Heart right ventricle (tissue), 16 donors: ENCODE data around the gene PWWP2B. TPM values are rescaled to one million over a fixed set of nuclear protein-coding genes. Genes with fewer than 3 reads are reported as not detected.

Source experiments
- ATAC-seq, 8 donors: fragments of 200-7000 bp; cut with Tn5 transposase; one replicate each; pipeline ENCODE4 v1.9.1; 2020; ENCODE audit warnings: mild to moderate bottlenecking in 8 of 8, moderate library complexity in 8 of 8, moderate number of reproducible peaks in 1 of 8
- DNase-seq, 2 donors: peaks; one replicate each; pipeline ENCODE4 v3.0.0-alpha.2; 2020
- H3K27ac ChIP-seq, 10 donors: fragments of 200-600 bp; sonication (generic) in 2 of 10; one replicate each; pipeline versions ENCODE4 v1.5.0 to v1.8.0; 2020 to 2022; ENCODE audit warnings: mild to moderate bottlenecking in 3 of 10
- H3K27me3 ChIP-seq, 7 donors: fragments of 200-600 bp; one replicate each; pipeline ENCODE4 v1.8.0; 2021 to 2022; ENCODE audit warnings: mild to moderate bottlenecking in 2 of 7
- H3K36me3 ChIP-seq, 9 donors: fragments of 200-600 bp; sonication (generic) in 1 of 9; one replicate each; pipeline versions ENCODE4 v1.5.0 to v1.8.0; 2020 to 2022; ENCODE audit warnings: mild to moderate bottlenecking in 2 of 9
- H3K4me1 ChIP-seq, 9 donors: fragments of 200-600 bp; sonication (generic) in 1 of 9; one replicate each; pipeline versions ENCODE4 v1.5.0 to v1.8.0; 2020 to 2022; ENCODE audit warnings: mild to moderate bottlenecking in 4 of 9
- H3K4me3 ChIP-seq, 10 donors: fragments of 200-600 bp; sonication (generic) in 2 of 10; one replicate each; pipeline versions ENCODE4 v1.5.0 to v1.8.0; 2020 to 2022; ENCODE audit warnings: mild to moderate bottlenecking in 7 of 10, moderate library complexity in 2 of 10
- H3K9me3 ChIP-seq, 11 donors: fragments of 200-600 bp in 10 of 11; sonication (generic) in 2 of 11; one replicate each; pipeline versions ENCODE4 v1.5.0 to v1.8.0; 2013 to 2022; ENCODE audit warnings: mild to moderate bottlenecking in 2 of 11, control low read depth in 1 of 11, moderate library complexity in 1 of 11
- whole genome bisulfite sequencing, 2 donors: extraction: QIAGEN DNeasy Blood & Tissue Kit; methylation state at CpG; one replicate each; pipeline ENCODE4 v1.1.7; 2013; ENCODE audit warnings: inconsistent platforms in 1 of 2; 5-methylcytosine and 5-hydroxymethylcytosine counted together
- intact Hi-C, 10 donors: fragments of 100-400 bp; cut with DNase I; formaldehyde crosslinking; loops; one replicate each; pipeline versions ENCODE4 v1.11.1 to v1.14.2; 2022
- polyA plus RNA-seq, 2 donors: library from polyadenylated mRNA; stranded (reverse); fragments of 200-250 nt; gene quantifications; one replicate each; pipeline ENCODE4 v1.2.3, GENCODE V29; 2013
- total RNA-seq, 10 donors: library from RNA; stranded (reverse); fragmentation: NEBNext Ultra II Directional in 3 of 10; extraction: Animal tissue kit (Norgen Biotek cat#: 25700) in 3 of 10; gene quantifications; one replicate each; pipeline versions ENCODE4 v1.2.1 to v1.2.4, GENCODE V29; 2021 to 2023
- TF ChIP-seq, protein P1 (sequence below), 9 donors: fragments of 200-600 bp; sonication (generic) in 2 of 9; IDR thresholded peaks; one replicate each; pipeline versions ENCODE4 v1.5.0 to v1.8.0; 2021 to 2022; ENCODE audit warnings: antibody characterized with exemption in 9 of 9, mild to moderate bottlenecking in 5 of 9, moderate library complexity in 1 of 9
- donor health status: Arrhythmogenic right ventricular cardiomyopathy.
- donor health status: ischemic (EF 13 %, LVEDD 7.1; RV severe dilation, severe dysfunction).
- donor health status: healthy with polysubstance abuse.
- donor health status: DM: no; HTN: yes; CAD: no.
- donor health status: DM: no; HTN: no; CAD: no.
- donor health status: ischemic (EF 25% LVEDD 6.9; RV normal size, moderate dysfunction).
- donor health status: ischemic (EF 25% LVEDD 5.7; RV mildly dilated, moderate dysfunction).
- donor health status: healthy.
- donor health status: DM: yes; HTN: yes; CAD: no.
- donor health status: Ischemic cardiomyopathy.
- donor health status: ischemic (EF 35%, LVEDD 5.7; RV mildly dilated, moderate dysfunction).
- donor health status: nonischemic (EF 11% LVEDD 7.7; RV severe dilation, severe dysfunction).
- donor health status: DM: yes; HTN: yes; CAD: no.
- donor health status: PGD.
- donor health status: ischemic (EF 29% LVEDD 5.4; RV normal size, mild dysfunction).
- donor health status: nonischemic (EF 23%, LVEDD 6.1; RV moderate dilation, normal function).

Gene PWWP2B
- total and polyA plus RNA-seq, 12 donors, result 11.1 to 21.3 (median 15.0) TPM

DNA sequence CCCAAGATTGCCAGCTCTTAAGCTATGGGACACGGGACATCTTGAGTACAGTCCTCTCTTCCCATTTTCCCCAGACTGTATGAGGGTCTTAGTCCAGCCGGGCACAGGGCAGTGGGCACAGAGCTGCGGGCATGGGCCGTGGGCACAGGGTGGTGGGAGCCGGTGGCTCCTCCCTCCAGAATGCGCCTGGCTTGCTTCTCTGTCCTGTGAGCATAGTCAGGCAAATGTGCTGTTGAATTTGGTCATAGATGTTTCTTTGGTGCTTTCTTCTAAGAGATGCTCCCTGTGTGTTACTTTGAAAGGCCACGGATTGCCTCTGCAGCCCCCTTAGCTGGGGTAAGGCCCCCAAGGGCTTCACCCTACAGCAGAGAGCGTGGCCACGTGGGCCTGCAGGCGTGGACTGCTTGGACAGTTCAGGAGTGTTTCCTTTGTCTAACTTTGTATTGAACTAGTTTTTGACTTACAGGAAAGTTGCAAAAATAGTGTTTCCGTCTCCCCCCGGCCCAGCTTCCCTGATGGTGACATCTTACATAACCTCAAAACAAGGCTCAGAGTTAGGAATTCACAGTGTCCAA, 40.3 kb upstream of the PWWP2B start:
- TF ChIP-seq, protein P1, sequence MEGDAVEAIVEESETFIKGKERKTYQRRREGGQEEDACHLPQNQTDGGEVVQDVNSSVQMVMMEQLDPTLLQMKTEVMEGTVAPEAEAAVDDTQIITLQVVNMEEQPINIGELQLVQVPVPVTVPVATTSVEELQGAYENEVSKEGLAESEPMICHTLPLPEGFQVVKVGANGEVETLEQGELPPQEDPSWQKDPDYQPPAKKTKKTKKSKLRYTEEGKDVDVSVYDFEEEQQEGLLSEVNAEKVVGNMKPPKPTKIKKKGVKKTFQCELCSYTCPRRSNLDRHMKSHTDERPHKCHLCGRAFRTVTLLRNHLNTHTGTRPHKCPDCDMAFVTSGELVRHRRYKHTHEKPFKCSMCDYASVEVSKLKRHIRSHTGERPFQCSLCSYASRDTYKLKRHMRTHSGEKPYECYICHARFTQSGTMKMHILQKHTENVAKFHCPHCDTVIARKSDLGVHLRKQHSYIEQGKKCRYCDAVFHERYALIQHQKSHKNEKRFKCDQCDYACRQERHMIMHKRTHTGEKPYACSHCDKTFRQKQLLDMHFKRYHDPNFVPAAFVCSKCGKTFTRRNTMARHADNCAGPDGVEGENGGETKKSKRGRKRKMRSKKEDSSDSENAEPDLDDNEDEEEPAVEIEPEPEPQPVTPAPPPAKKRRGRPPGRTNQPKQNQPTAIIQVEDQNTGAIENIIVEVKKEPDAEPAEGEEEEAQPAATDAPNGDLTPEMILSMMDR (IDR thresholded peaks at IDR 0.05), result no peak
- intact Hi-C loops, result no loop called here
- H3K9me3 ChIP-seq, result no peaks in the 10 kb centered on the region
- H3K27ac ChIP-seq, result no peak overlapping the region
- peaks cover 0 to 19% (median 0%) of the 10 kb centered on the region in 9 donors for H3K36me3 ChIP-seq
- peaks cover 0 to 4% (median 0%) of the 10 kb centered on the region in 9 donors for H3K4me1 ChIP-seq
- ATAC-seq (no peak), DNase-seq (no peak)
- 96% methylated on average over 12 of the region's 12 CpGs for WGBS, 2 donors
- no peaks in the 10 kb centered on the region for H3K27me3 ChIP-seq
- H3K4me3 ChIP-seq, result no peak overlapping the region

DNA sequence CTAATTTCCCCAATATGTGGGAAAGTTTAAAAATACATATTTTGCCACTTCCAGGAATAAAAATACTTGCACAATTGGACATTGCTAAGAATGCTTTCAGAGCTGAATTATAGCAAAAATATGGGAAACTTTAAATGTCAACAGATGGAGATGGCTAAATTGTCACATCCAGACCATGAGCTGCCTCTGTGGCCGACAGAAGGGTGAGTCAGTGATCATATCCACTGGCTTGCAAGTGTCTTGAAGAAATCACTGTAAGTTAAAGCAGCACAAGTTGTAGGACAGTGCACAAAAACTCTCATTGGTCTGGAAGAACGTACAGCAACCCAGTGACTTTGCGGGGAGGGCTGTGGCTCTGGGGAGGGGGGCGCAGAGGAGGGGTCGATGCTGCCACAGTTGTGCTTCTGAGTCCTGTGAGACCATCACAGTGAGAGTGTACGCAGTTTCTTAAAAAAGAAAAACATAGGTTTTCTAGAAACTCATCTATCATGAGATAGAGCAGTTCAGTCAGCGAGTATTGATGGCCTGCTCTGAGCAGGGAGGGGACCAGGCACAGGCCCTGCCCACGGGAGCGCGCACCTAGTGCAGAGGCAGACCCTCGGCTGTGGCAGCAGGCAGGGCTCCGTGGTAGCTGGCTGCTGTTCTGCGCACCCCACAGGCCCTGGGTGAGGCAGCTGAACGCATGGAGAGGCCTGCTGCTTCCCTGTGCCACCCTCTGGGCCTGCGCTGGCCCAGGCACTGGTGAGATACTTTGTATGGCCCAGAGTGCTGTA, 39.5 kb upstream of the PWWP2B start:
- H3K4me3 ChIP-seq, result no peak overlapping the region
- TF ChIP-seq, protein P1 (IDR thresholded peaks at IDR 0.05), result no peak
- WGBS, 2 donors, result 96 to 98% methylated on average over 15 of the region's 15 CpGs
- no peak overlapping the region for H3K27ac ChIP-seq
- no peaks in the 10 kb centered on the region for H3K9me3 ChIP-seq
- peaks cover 0 to 19% (median 0%) of the 10 kb centered on the region in 9 donors for H3K36me3 ChIP-seq
- intact Hi-C loops, result no loop called here
- no peak for DNase-seq
- no peaks in the 10 kb centered on the region for H3K27me3 ChIP-seq
- ATAC-seq, result no peak
- H3K4me1 ChIP-seq, result peaks cover 0 to 4% (median 0%) of the 10 kb centered on the region in 9 donors

DNA sequence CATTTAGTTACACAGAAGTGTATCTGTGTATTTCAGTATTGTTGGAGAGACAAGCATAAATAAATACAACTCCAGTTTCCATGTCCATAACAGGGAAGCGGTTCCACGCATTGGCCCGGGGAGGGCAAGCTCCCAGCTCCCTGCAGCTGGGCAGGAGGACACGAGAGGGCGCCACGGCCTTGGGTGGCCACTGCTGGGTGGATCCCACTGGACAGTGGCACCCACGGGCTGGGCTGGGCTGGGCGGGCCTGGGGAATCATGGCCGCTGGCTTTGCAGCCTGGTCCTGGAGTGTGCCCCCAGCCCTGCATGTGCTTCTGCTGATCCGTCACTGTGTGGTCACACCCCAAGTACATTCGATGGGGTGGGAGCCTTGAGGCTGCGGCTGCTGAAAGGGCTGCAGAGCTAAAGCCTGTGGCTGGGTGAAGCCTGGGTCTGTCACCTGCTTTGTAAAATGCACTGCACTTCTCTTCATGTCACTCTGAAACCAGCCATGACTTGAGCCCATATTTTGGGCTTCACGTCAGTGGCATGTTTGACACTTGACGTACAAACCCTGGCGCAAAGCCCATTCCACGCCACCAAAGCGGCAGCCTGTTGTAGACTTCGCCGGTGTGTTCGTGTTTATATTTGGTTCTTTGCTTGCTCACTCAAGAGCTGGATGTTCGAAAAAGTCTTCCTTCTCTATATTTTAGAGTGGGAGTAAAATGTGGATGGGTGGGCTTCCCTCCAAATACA, 37.5 kb upstream of the PWWP2B start:
- ATAC-seq (peak in 7 of 8 donors; percentile 19 to 77 (median 45)), DNase-seq (peak in 1 of 2 donors; percentile 58)
- H3K4me1 ChIP-seq, result peaks cover 0 to 4% (median 0%) of the 10 kb centered on the region in 9 donors
- H3K4me3 ChIP-seq, result no peak overlapping the region
- peaks cover 0 to 19% (median 0%) of the 10 kb centered on the region in 9 donors for H3K36me3 ChIP-seq
- no peaks in the 10 kb centered on the region for H3K27me3 ChIP-seq
- no peaks in the 10 kb centered on the region for H3K9me3 ChIP-seq
- intact Hi-C loops, result no loop called here
- 49 to 57% methylated on average over 21 of the region's 21 CpGs for WGBS, 2 donors
- H3K27ac ChIP-seq, result peak overlapping the region in 4 of 10 donors; percentile 44 to 71 (median 47)
- TF ChIP-seq, protein P1 (IDR thresholded peaks at IDR 0.05), result peak in 4 of 9 donors; percentile 5 to 34 (median 9)

DNA sequence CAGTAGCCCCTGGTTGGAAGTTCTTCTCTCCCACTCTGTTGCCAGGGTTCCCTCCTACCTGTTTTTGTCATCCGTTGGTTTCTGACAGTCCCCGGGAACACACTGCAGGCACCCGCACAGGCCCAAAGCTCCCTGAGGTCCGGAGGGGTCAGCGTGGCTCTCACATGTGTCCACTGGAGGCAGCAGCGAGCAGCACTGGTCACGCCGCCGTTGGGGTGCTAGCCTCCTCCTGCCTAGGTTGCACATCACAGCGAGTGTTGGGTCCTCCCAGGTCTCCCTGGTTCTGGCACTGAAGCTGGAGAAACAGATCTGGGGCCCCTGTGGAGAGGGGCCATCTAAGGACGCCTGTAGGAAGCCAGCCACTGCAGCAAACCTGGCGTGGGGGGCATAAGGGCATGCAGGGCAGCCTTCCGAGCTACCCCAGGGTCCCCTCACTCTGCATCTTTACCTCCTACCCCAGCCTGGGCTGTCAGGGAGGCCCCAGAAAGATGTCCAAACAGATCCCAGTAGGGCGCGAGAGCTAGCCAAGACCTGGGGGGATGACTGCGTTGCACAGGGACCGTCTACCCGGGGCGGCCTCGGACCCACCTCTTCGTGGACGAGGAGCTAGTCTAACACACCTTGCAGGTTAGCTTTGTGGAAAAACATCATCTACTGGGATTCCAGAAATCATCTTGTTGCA, 36.1 kb upstream of the PWWP2B start:
- intact Hi-C loops, result no loop called here
- WGBS, 2 donors, result 74 to 76% methylated on average over 22 of the region's 22 CpGs
- Histone ChIP-seq H3K4me1 (peaks cover 0 to 4% (median 0%) of the 10 kb centered on the region in 9 donors), H3K36me3 (peaks cover 0 to 22% (median 0%) of the 10 kb centered on the region in 9 donors), H3K4me3 (no peak overlapping the region), H3K9me3 (no peaks in the 10 kb centered on the region), H3K27ac (no peak overlapping the region), H3K27me3 (no peaks in the 10 kb centered on the region)
- TF ChIP-seq, protein P1 (IDR thresholded peaks at IDR 0.05), result peak; percentile 33 to 69 (median 56)
- DNase-seq (peak in 1 of 2 donors; percentile 44), ATAC-seq (peak in 3 of 8 donors; percentile 25 to 58 (median 35))
